H1 (cell line): ENCODE measurements around the gene GNG8. TPM values are rescaled to one million over a fixed set of nuclear protein-coding genes. Genes with fewer than 3 reads are reported as not detected.

Experiments used
- CTCF ChIA-PET: fragments of 300-600 bp; sonication (Branson Sonifier 250); formaldehyde crosslinking; loops from one replicate; lab custom pipeline; 2021; ENCODE audit not compliant: partially characterized antibody; lab: Charles Lee
- POLR2A ChIA-PET: fragments of 300-600 bp; sonication (Branson Sonifier 250); formaldehyde crosslinking; loops from one replicate; lab custom pipeline; 2021; ENCODE audit warnings: inconsistent platforms; ENCODE audit not compliant: partially characterized antibody; lab: Charles Lee
- DNase-seq, 2 experiments: peaks; one replicate each; pipeline versions ENCODE4 v3.0.0 to v3.0.0-alpha.2; 2010 to 2022; ENCODE audit warnings: low spot score in 2 of 2, low read depth in 1 of 2, mixed read lengths in 1 of 2
- FAIRE-seq: peaks from 2 replicates; lab custom pipeline; 2011; peaks lifted over from hg19 to GRCh38; lab: Jason Lieb, UNC
- H2AFZ ChIP-seq: 2 replicates; pipeline ENCODE4 v1.8.1; 2012; ENCODE audit warnings: low read length, inconsistent platforms
- H2AK5ac ChIP-seq: 2 replicates; pipeline ENCODE4 v1.6.1; 2013; ENCODE audit warnings: low read depth, low read length
- H2BK120ac ChIP-seq: replicated peaks from 2 replicates; pipeline ENCODE3; 2013; ENCODE audit warnings: low read depth, low read length, inconsistent platforms
- H2BK12ac ChIP-seq: 2 replicates; pipeline ENCODE4 v1.6.1; 2013; ENCODE audit warnings: low read depth, low read length
- H2BK15ac ChIP-seq: 2 replicates; pipeline ENCODE4 v1.6.1; 2013; ENCODE audit warnings: low read length
- H2BK20ac ChIP-seq: 2 replicates; pipeline ENCODE4 v1.6.1; 2013; ENCODE audit warnings: low read length
- H2BK5ac ChIP-seq: 2 replicates; pipeline ENCODE4 v1.6.1; 2013; ENCODE audit warnings: low read depth, low read length
- H3K14ac ChIP-seq: 2 replicates; pipeline ENCODE4 v1.6.1; 2013; ENCODE audit warnings: inconsistent platforms; ENCODE audit not compliant: insufficient read length
- H3K18ac ChIP-seq: 2 replicates; pipeline ENCODE4 v1.6.1; 2013; ENCODE audit warnings: low read length; ENCODE audit errors: extremely low read depth
- H3K23ac ChIP-seq: 2 replicates; pipeline ENCODE4 v1.6.1; 2013; ENCODE audit warnings: inconsistent platforms; ENCODE audit not compliant: insufficient read length
- H3K23me2 ChIP-seq: 2 replicates; pipeline ENCODE4 v1.6.1; 2013; ENCODE audit warnings: low read depth, low read length
- H3K27ac ChIP-seq: 2 replicates; pipeline ENCODE4 v1.6.1; 2011; ENCODE audit warnings: low read depth, low read length, inconsistent platforms
- H3K27me3 ChIP-seq, 4 experiments: replicated peaks in 1 of 4; 1 replicate in 1 of 4; 2 replicates in 3 of 4; pipeline versions ENCODE4 v1.6.1 to v1.8.1; 2011 to 2013; ENCODE audit warnings: low read length in 3 of 4, mild to moderate bottlenecking in 3 of 4, inconsistent platforms in 2 of 4, mixed read lengths in 2 of 4, moderate library complexity in 1 of 4; ENCODE audit not compliant: control insufficient read depth in 3 of 4, insufficient read depth in 3 of 4; ENCODE audit errors: extremely low read depth in 1 of 4
- H3K36me3 ChIP-seq, 4 experiments: 2 replicates each; pipeline versions ENCODE4 v1.6.1 to v1.8.1; 2011 to 2013; ENCODE audit warnings: mild to moderate bottlenecking in 4 of 4, low read length in 3 of 4, moderate library complexity in 2 of 4, control low read depth in 1 of 4, inconsistent platforms in 1 of 4; ENCODE audit not compliant: insufficient read depth in 4 of 4, control insufficient read depth in 2 of 4
- H3K4ac ChIP-seq: replicated peaks from 2 replicates; pipeline ENCODE3; 2013; ENCODE audit warnings: low read length, low read depth, mixed read lengths, inconsistent platforms; ENCODE audit not compliant: insufficient read length
- H3K4me1 ChIP-seq, 4 experiments: replicated peaks in 1 of 4; 1 replicate in 1 of 4; 2 replicates in 3 of 4; pipeline versions ENCODE4 v1.6.1 to v1.8.1; 2011 to 2013; ENCODE audit warnings: low read length in 3 of 4, inconsistent platforms in 2 of 4, mixed read lengths in 1 of 4; ENCODE audit not compliant: insufficient read depth in 4 of 4, control insufficient read depth in 3 of 4
- H3K4me2 ChIP-seq, 2 experiments: 2 replicates each; pipeline versions ENCODE4 v1.6.1 to v1.8.1; 2011 to 2013; ENCODE audit warnings: low read depth in 2 of 2, low read length in 2 of 2, control low read depth in 1 of 2, inconsistent platforms in 1 of 2, mild to moderate bottlenecking in 1 of 2; ENCODE audit not compliant: insufficient read depth in 1 of 2
- H3K4me3 ChIP-seq, 4 experiments: fragments of 200-600, 300-600 bp in 1 of 4; sonication (generic), shearing (Covaris generic), sonication (Bioruptor Twin) in 1 of 4; 2 replicates each; pipeline versions ENCODE4 v1.5.1 to v1.8.1; 2011 to 2016; ENCODE audit warnings: low read length in 4 of 4, low read depth in 3 of 4, control low read depth in 2 of 4, inconsistent platforms in 2 of 4, mild to moderate bottlenecking in 2 of 4, mixed read lengths in 1 of 4, moderate library complexity in 1 of 4; ENCODE audit not compliant: insufficient read depth in 2 of 4; ENCODE audit errors: extremely low read depth in 1 of 4
- H3K56ac ChIP-seq: replicated peaks from 2 replicates; pipeline ENCODE3; 2013; ENCODE audit warnings: low read depth, mild to moderate bottlenecking, mixed read lengths, low read length, inconsistent platforms; ENCODE audit not compliant: insufficient read length
- H3K79me1 ChIP-seq: 2 replicates; pipeline ENCODE4 v1.6.1; 2013; ENCODE audit warnings: low read depth, low read length, control low read depth
- H3K79me2 ChIP-seq, 2 experiments: 2 replicates each; pipeline versions ENCODE4 v1.6.1 to v1.8.1; 2012 to 2013; ENCODE audit warnings: low read length in 2 of 2, mild to moderate bottlenecking in 2 of 2, inconsistent platforms in 1 of 2; ENCODE audit not compliant: insufficient read depth in 2 of 2, control insufficient read depth in 1 of 2
- H3K9ac ChIP-seq, 4 experiments: replicated peaks in 1 of 4; 1 replicate in 1 of 4; 2 replicates in 3 of 4; pipeline versions ENCODE4 v1.6.1 to v1.8.1; 2011 to 2013; ENCODE audit warnings: low read depth in 3 of 4, low read length in 3 of 4, control low read depth in 2 of 4, mild to moderate bottlenecking in 2 of 4, moderate library complexity in 2 of 4, inconsistent platforms in 1 of 4; ENCODE audit errors: extremely low read depth in 1 of 4
- H3K9me3 ChIP-seq, 2 experiments: 2 replicates each; pipeline versions ENCODE4 v1.6.1 to v1.8.1; 2012 to 2013; ENCODE audit warnings: mild to moderate bottlenecking in 2 of 2, moderate library complexity in 2 of 2, control low read depth in 1 of 2, inconsistent platforms in 1 of 2, low read depth in 1 of 2, low read length in 1 of 2, mixed read lengths in 1 of 2; ENCODE audit not compliant: insufficient read depth in 2 of 2
- H4K20me1 ChIP-seq, 2 experiments: replicated peaks in 1 of 2; 2 replicates each; pipeline versions ENCODE3 to v1.8.1; 2011 to 2013; ENCODE audit warnings: inconsistent platforms in 2 of 2, low read length in 2 of 2, mild to moderate bottlenecking in 1 of 2; ENCODE audit not compliant: insufficient read depth in 2 of 2, control insufficient read depth in 1 of 2
- H4K5ac ChIP-seq: 2 replicates; pipeline ENCODE4 v1.6.1; 2013; ENCODE audit warnings: low read length, low read depth, mixed read lengths, inconsistent platforms; ENCODE audit not compliant: insufficient read length
- H4K8ac ChIP-seq: 2 replicates; pipeline ENCODE4 v1.8.0; 2013; ENCODE audit warnings: mild to moderate bottlenecking, moderate library complexity, low read length, inconsistent platforms; ENCODE audit not compliant: insufficient read depth; ENCODE audit errors: extremely low read depth
- H4K91ac ChIP-seq: replicated peaks from 2 replicates; pipeline ENCODE3; 2013; ENCODE audit warnings: low read length, mixed read lengths, inconsistent platforms; ENCODE audit not compliant: insufficient read length
- ASH2L ChIP-seq: fragments of 200-600, 300-600 bp; sonication (generic); IDR thresholded peaks from one replicate; pipeline ENCODE4 v1.7.1; 2017; ENCODE audit warnings: low read length
- ATF2 ChIP-seq: IDR thresholded peaks from 2 replicates; pipeline ENCODE4 v1.6.1; 2012; ENCODE audit warnings: low read length, inconsistent platforms
- CHD1 ChIP-seq: IDR thresholded peaks from 2 replicates; pipeline ENCODE4 v1.6.1; 2012; ENCODE audit warnings: low read depth, low read length, improper control_type of control experiment
- CTCF ChIP-seq, 3 experiments: IDR thresholded peaks; 1 replicate in 2 of 3; 2 replicates in 1 of 3; pipeline versions ENCODE4 v1.5.1 to v1.6.1; 2011; ENCODE audit warnings: low read length in 3 of 3, mild to moderate bottlenecking in 3 of 3, inconsistent platforms in 2 of 3, low read depth in 1 of 3, moderate library complexity in 1 of 3; ENCODE audit not compliant: insufficient read depth in 1 of 3; ENCODE audit errors: control extremely low read depth in 1 of 3
- NRF1 ChIP-seq: IDR thresholded peaks from 2 replicates; pipeline ENCODE4 v1.6.1; 2011; ENCODE audit warnings: mild to moderate bottlenecking, low read depth, low read length, improper control_type of control experiment
- PHF8 ChIP-seq: fragments of 200-600 bp; sonication (generic); conservative IDR thresholded peaks from 2 replicates; pipeline ENCODE4 v1.7.1; 2012; ENCODE audit warnings: low read depth, mild to moderate bottlenecking, inconsistent platforms, low read length, moderate library complexity
- WGBS, 2 experiments: shearing (Covaris generic) in 1 of 2; methylation state at CpG; one replicate each; pipeline versions ENCODE4 v1.1.6 to v1.1.7; 2013 to 2015; ENCODE audit warnings: low lambda C conversion rate in 2 of 2, mixed read lengths in 2 of 2, inconsistent platforms in 1 of 2, low coverage in 1 of 2, missing lambda C conversion rate in 1 of 2; ENCODE audit not compliant: insufficient replicate concordance in 2 of 2, insufficient coverage in 1 of 2, insufficient read length in 1 of 2; ENCODE audit errors: extremely low coverage in 1 of 2, missing lambda C conversion rate in 1 of 2; 5-methylcytosine and 5-hydroxymethylcytosine counted together
- polyA plus RNA-seq, 7 experiments: library from polyadenylated mRNA; depleted of rRNA in 3 of 7; stranded (reverse) in 5 of 7; unstranded in 2 of 7; fragments of >200 nt in 5 of 7; fragments of 200-250 nt in 2 of 7; gene quantifications; 1 replicate in 5 of 7; 2 replicates in 1 of 7; 4 replicates in 1 of 7; pipeline versions ENCODE4 v1.2.1 to v1.2.3, GENCODE V29; 2011 to 2013; ENCODE audit warnings: missing spikeins in 2 of 7, mixed read lengths in 2 of 7
- total RNA-seq: library from RNA; stranded (reverse); fragmentation: NEBNext Ultra II Directional; extraction: Animal tissue kit (Norgen Biotek cat#: 25700); gene quantifications from 2 replicates; pipeline ENCODE4 v1.2.1, GENCODE V29; 2021

Gene GNG8
- total and polyA plus RNA-seq, 2 of the 8 experiments (the other 6 are each of a cell fraction or from before 2014, with no cell fraction given), result not detected

- H3K79me2 ChIP-seq, result no peaks in the 10 kb centered on the region
- H2BK20ac ChIP-seq, result no peak overlapping the region
- H3K27ac ChIP-seq, result no peak overlapping the region
- no peaks in the 10 kb centered on the region for H3K23me2 ChIP-seq
- WGBS, 2 experiments, result 70% methylated on average over 30 of the region's 32 CpGs; no CpG with 5 or more reads in 1 of the 2 experiments
- no peaks in the 10 kb centered on the region for H3K36me3 ChIP-seq
- ChIA-PET CTCF (interaction anchor here (0.6 to 15.6 kb wide), 18 partner anchors 5 to 625 kb away, joined by 3 to 341 read pairs (median 4); partner anchors contain the start of genes DACT3 and PTGIR), POLR2A (interaction anchor here (1.1 to 2.6 kb wide), 4 partner anchors 9 to 21 kb away, joined by 3 to 10 read pairs (median 6); no protein-coding TSS in a partner anchor)
- no peak overlapping the region for H2BK120ac ChIP-seq
- H2AK5ac ChIP-seq, result no peak overlapping the region
- no peak overlapping the region for H3K9ac ChIP-seq
- H3K18ac ChIP-seq, result peak overlapping the region; percentile 51; the same call in 1 of the 2 replicates
- H3K4me1 ChIP-seq, result peaks cover 0 to 10% (median 4%) of the 10 kb centered on the region in 4 experiments; a peak in 4 of 7 replicates
- H3K4ac ChIP-seq, result no peak overlapping the region
- no peak overlapping the region for H3K14ac ChIP-seq
- FAIRE-seq (no peak), DNase-seq (no peak)
- no peak overlapping the region for H3K4me3 ChIP-seq
- H4K8ac ChIP-seq, result peak overlapping the region; percentile 41; the same call in 1 of the 2 replicates
- H4K5ac ChIP-seq, result no peak overlapping the region
- 0 out of 2 replicates have a peak overlapping the region, but pooled peaks have one; percentile 81 for H2BK15ac ChIP-seq
- H3K79me1 ChIP-seq, result no peaks in the 10 kb centered on the region
- peak overlapping the region; percentile 73; the same call in 1 of the 2 replicates for H2AFZ ChIP-seq
- peak overlapping the region; percentile 6 to 10; a peak in 2 of 4 replicates for H3K4me2 ChIP-seq
- H2BK5ac ChIP-seq, result no peak overlapping the region
- no peak overlapping the region for H4K91ac ChIP-seq
- H4K20me1 ChIP-seq, result no peaks in the 10 kb centered on the region
- H3K56ac ChIP-seq, result no peak overlapping the region
- 0 out of 2 replicates have a peak overlapping the region, but pooled peaks have one; percentile 42 for H2BK12ac ChIP-seq
- no peaks in the 10 kb centered on the region for H3K27me3 ChIP-seq
- no peak overlapping the region for H3K23ac ChIP-seq
- H3K9me3 ChIP-seq, result no peaks in the 10 kb centered on the region
- TF ChIP-seq PHF8 (no peak), NRF1 (no peak), CHD1 (no peak), ASH2L (no peak), CTCF (IDR thresholded peaks at IDR 0.05; ENCODE audit: control extremely low read depth in 1 of 3, insufficient read depth in 1 of 3, low read depth in 1 of 3, low read length in 3 of 3) (peak; percentile 36 to 69 (median 45)), ATF2 (no peak)
Observed at GRCh38 chr19:46621191-46622117, 14.5 kb downstream of the GNG8 start.
